HG03064 (cell line): Measurements from ENCODE around the gene GRID1.
"Not testable (repeated sequence)": the region's sequence is repeated elsewhere in the genome, so short reads cannot be mapped to it uniquely, and the experiment has no call there.

ENCODE experiments used
- ATAC-seq: cut with Tn5 transposase; IDR thresholded peaks from one replicate; pipeline ENCODE4 v1.9.1; 2021; ENCODE audit warnings: low read depth; ENCODE audit not compliant: unreplicated experiment

Gene GRID1

GRCh38 chr10:86102451-86102850 lies 264.1 kb downstream of the GRID1 start:
- ATAC-seq: no peak

- ATAC-seq: no peak
Measured at GRCh38 chr10:86102031-86102430, 264.6 kb downstream of the GRID1 start.

GRCh38 chr10:86100581-86101061 lies 266.0 kb downstream of the GRID1 start:
- no peak for ATAC-seq

GRCh38 chr10:86099542-86100334 lies 266.9 kb downstream of the GRID1 start:
- ATAC-seq: no peak

- ATAC-seq: no peak
Measured at GRCh38 chr10:86098187-86098881, 268.3 kb downstream of the GRID1 start.

- not testable (repeated sequence) for ATAC-seq
Measured at GRCh38 chr10:86095061-86095460, 271.5 kb downstream of the GRID1 start.

GRCh38 chr10:86092311-86092710 lies 274.3 kb downstream of the GRID1 start:
- ATAC-seq: not testable (repeated sequence)

- ATAC-seq: no peak
Measured at GRCh38 chr10:86091216-86091615, 275.4 kb downstream of the GRID1 start.

GRCh38 chr10:86090807-86091206 lies 275.8 kb downstream of the GRID1 start:
- ATAC-seq: no peak

- no peak for ATAC-seq
Measured at GRCh38 chr10:86087716-86088115, 278.9 kb downstream of the GRID1 start.

- ATAC-seq: no peak
Measured at GRCh38 chr10:86086418-86086817, 280.2 kb downstream of the GRID1 start.

GRCh38 chr10:86085686-86086085 lies 280.9 kb downstream of the GRID1 start:
- ATAC-seq: no peak

GRCh38 chr10:86085136-86085535 lies 281.5 kb downstream of the GRID1 start:
- no peak for ATAC-seq

- no peak for ATAC-seq
Measured at GRCh38 chr10:86084585-86084984, 282.0 kb downstream of the GRID1 start.

GRCh38 chr10:86083664-86084175 lies 282.9 kb downstream of the GRID1 start:
- ATAC-seq: no peak

- ATAC-seq: no peak
Measured at GRCh38 chr10:86083206-86083605, 283.4 kb downstream of the GRID1 start.

GRCh38 chr10:86082556-86082955 lies 284.0 kb downstream of the GRID1 start:
- no peak for ATAC-seq

GRCh38 chr10:86079088-86079487 lies 287.5 kb downstream of the GRID1 start:
- ATAC-seq: no peak

GRCh38 chr10:86078639-86079035 lies 288.0 kb downstream of the GRID1 start:
- ATAC-seq: no peak

GRCh38 chr10:86077871-86078638 lies 288.5 kb downstream of the GRID1 start:
- no peak for ATAC-seq

- no peak for ATAC-seq
Measured at GRCh38 chr10:86077271-86077670, 289.3 kb downstream of the GRID1 start.
